GM21786 (cell line): ENCODE results near the gene PLSCR1.
"Not testable (repeated sequence)": the region's sequence is repeated elsewhere in the genome, so short reads cannot be mapped to it uniquely, and the experiment has no call there.

Experiments used
- ATAC-seq: cut with Tn5 transposase; IDR thresholded peaks from one replicate; pipeline ENCODE4 v1.9.1; 2021; ENCODE audit not compliant: unreplicated experiment

The PLSCR1 gene

DNA sequence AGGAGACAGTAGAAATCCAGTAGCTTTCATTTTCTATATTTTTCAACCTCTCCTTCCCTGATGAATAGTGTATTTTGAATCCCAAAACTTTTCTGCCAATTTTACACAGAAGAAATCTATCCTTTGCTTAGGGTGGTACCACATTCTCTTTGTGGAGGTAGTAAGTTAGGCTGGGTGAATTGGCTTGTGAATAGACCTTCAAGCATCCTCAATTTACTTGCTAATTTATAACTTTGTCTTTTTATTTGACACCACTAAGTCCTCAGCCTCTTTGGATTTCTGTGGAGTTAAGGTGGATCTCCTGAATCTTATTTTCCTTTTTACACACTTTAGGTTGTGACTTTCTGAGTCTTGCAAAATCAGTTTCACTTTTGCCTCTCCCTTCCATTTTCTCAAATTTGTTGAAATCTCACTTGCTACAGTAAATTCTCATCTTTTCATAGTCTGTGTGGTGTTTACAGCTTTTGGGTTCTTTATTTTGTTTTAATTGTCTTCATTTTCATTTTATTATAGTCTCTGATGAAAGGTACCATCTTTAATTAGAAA lies 5.7 kb upstream of the PLSCR1 start:
- no peak for ATAC-seq

DNA sequence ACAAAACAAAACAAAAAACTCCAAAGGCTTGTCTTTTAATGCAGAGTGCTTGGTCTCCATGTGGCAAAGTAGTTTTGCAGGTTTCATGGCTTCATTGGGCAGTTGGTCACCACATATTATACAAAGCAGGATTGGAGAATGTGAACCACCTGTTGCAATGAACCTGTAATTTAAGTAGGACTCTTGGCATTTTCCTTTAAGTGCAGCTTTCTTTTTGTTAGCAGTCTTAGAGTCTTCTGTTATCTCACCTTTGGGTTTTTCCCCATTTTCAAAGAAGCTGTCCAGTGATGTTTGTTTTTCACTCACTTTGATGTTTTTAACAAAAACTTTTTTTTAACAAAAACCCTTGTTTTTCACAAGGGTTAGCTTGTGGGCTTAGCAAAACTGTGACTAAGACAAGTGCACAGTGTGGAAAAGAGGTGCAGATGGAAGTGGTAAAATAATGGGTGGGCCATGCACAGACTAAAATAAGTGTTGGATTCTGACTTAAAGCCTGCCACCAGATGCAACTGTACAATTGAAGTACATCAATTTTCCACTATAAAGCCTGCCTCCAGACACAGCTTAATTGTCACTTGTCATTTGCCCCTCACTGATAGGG lies 2.9 kb upstream of the PLSCR1 start:
- no peak for ATAC-seq

GRCh38 chr3:146546366-146546965 lies 2.1 kb upstream of the PLSCR1 start:
- ATAC-seq: no peak

- ATAC-seq: no peak
These were observed 622 bp upstream of the PLSCR1 start for GRCh38 chr3:146544929-146545528.

DNA sequence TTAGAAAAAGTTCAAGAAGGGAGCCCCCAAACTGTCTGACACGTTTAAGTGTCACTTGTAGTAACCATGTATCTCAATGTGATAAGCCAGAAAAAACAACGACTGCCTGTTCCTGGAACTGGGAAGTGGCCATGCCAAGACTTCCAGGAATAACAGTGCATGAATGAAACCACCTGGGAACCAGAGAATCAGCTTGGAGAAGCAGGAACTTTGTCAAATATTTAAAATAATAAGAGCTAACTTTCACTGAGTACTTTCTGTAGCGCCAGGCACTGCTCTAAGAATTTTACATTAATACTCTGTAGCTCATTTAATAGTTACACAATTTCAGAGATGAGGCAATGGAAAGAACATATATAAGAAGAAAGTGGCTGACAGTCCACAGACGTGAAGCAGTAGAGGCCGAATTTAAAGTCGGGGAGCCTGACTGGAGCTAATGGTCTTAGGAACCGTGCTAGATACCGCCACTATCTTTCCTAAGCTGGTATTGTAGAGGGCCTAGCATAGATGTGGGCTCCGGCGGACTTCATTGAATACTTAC lies 876 bp downstream of the PLSCR1 start:
- ATAC-seq: no peak

DNA sequence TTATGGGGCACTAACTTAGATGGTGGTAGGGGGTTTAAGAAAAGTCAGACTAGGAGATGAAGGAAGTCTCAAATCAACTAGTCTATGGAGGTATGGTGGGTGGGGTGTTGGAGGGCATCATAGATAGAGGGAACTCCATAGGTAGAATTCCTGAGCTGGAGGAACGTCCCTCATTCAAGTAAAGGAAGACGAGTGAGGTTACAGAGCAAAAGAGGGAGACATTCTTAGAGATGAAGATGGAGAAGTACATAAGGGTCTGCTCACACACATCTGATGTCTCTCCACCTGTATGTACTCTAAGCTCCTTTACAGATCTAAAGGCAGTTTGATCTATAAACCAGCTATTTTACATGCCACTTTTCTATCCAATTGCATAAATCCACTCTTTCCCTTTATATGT lies 1.4 kb downstream of the PLSCR1 start:
- ATAC-seq: no peak

DNA sequence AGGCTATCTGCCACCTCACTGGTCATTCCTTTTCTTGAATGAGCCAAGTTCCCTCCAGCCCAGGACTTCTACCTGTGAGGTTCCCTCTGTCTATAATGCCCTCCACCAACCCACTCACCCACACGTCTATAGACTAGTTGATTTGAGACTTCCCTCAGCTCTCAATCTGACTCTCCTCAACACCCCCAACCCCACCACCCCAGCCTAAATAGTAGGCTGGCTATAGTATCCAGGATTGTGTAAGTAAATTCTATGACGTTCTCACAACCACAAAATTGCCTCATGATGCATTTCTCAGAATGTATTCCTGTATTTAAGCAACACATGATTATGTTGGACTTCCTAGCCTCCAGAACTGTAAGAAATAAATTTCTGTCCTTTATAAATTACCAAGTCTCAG lies 2.2 kb downstream of the PLSCR1 start:
- no peak for ATAC-seq

GRCh38 chr3:146540978-146541377 lies 3.4 kb downstream of the PLSCR1 start:
- ATAC-seq: no peak

DNA sequence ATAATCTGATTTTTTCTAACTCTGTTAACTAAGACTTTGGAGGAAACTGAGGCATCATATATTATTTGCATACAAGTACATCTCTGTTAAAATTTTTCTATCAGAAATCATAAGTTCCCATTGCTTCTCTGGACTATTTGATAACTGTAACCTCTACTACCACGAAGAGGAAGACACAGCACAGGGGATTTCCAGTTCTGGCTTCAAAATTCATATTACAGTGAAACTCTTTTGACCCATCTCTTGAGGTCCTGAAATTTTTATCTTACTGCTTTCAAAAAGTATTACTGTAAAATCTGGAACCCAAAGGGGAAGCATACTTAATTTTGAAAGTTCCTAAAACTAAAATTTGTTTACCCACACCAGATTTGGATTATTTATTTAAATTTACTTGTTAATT lies 4.2 kb downstream of the PLSCR1 start:
- ATAC-seq: no peak

GRCh38 chr3:146539315-146539714 lies 5.1 kb downstream of the PLSCR1 start:
- no peak for ATAC-seq

DNA sequence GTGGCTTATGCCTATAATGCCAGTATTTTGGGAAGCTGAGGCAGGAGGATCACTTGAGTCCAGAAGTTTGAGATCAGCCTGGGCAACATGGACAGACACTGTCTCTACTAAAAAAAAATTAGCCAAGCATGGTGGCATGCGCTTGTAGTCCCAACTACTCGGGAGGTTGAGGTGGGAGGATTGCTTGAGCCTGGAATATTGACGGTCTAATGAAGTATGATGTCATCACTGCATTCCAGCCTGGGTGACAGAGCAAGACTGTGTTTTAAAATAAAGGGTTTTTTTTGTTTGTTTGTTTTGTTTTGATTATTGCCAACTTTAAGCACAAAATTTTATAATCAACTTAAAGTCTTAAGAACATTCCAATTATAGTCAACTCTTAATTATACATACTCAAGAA lies 6.8 kb downstream of the PLSCR1 start:
- ATAC-seq: no peak

DNA sequence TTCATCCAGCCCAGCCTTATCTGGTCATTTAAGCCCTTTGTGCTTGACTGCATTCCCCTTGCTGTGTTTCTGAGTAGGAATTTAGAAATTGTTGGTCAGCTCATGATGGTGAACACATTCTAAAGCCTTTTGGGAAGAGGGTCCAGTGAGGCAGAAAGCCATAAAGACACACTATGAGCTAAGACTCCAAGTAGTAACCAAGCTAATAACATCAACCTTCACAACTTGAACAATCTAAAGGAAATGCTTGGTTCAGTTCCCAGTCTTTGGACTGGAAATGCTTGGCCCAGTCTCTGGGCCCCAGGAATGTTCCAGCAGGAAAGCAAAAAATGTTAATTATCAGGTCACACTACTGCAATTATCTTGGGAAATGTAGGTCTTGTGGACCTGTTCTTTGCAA lies 7.7 kb downstream of the PLSCR1 start:
- ATAC-seq: no peak

DNA sequence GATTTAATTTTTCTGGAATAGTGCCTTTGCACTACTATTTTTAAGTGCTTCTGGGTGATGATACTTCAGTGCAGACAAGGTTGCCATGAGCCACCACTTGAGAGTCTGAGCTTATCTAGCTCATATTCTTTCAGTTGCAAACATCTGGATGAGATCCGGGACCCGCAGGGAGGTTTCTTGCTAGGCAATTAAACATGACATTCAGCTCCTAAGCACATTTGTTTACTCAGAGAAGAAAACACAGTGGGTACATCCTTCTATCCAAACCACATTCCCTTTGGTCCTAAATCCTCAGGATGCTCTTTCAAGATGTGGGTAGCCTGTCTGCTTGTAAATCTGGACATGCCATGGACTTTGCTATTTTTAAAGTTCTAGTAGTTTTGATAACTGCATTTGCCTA lies 12.0 kb downstream of the PLSCR1 start:
- ATAC-seq: no peak

- ATAC-seq: no peak
These were observed 13.8 kb downstream of the PLSCR1 start for GRCh38 chr3:146530609-146531008.

GRCh38 chr3:146529021-146529420 lies 15.4 kb downstream of the PLSCR1 start:
- no peak for ATAC-seq

- no peak for ATAC-seq
These were observed 19.4 kb downstream of the PLSCR1 start for GRCh38 chr3:146524961-146525360.

GRCh38 chr3:146523531-146523930 lies 20.9 kb downstream of the PLSCR1 start:
- no peak for ATAC-seq

GRCh38 chr3:146522174-146523158 lies 21.9 kb downstream of the PLSCR1 start:
- not testable (repeated sequence) for ATAC-seq

- ATAC-seq: no peak
These were observed 23.0 kb downstream of the PLSCR1 start for GRCh38 chr3:146521394-146521793.

DNA sequence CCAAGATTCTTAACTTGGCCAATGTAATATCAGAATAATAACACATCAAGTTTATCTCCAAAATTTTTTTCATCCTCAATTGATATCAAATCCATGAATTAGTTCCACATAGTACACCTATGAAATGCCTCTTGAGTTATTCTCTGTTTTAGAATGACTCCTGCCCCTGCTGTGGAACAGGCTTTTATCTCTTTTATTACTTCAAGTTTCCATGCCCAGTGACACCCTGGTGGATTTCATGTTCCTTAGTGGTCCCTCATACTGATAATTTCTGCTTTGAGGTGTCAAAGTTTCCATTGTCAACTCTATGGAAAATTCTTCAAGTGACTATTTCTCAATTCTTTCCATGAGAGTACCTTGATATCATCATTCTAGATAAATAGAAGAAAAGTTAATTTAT lies 24.6 kb downstream of the PLSCR1 start:
- no peak for ATAC-seq
